Mesodermal cell (in vitro differentiated cells): Measurements from ENCODE around the gene MGST3. TPM values are rescaled to one million over a fixed set of nuclear protein-coding genes. Genes with fewer than 3 reads are reported as not detected.
"Not testable (repeated sequence)": the region's sequence is repeated elsewhere in the genome, so short reads cannot be mapped to it uniquely, and the experiment has no call there.

Experiments
- H3K27ac ChIP-seq: 2 replicates; pipeline ENCODE4 v1.7.0; 2013; ENCODE audit warnings: mild to moderate bottlenecking, low read depth, low read length, moderate library complexity; ENCODE audit not compliant: severe bottlenecking
- H3K36me3 ChIP-seq: 2 replicates; pipeline ENCODE4 v1.7.1; 2013; ENCODE audit warnings: mild to moderate bottlenecking, low read length, moderate library complexity; ENCODE audit not compliant: control insufficient read depth, insufficient read depth
- H3K4me1 ChIP-seq: one replicate; pipeline ENCODE4 v1.7.1; 2013; ENCODE audit warnings: mild to moderate bottlenecking, low read length; ENCODE audit not compliant: insufficient read depth, control insufficient read depth, poor library complexity, severe bottlenecking
- H3K4me3 ChIP-seq: 2 replicates; pipeline ENCODE4 v1.7.0; 2013; ENCODE audit warnings: low read length, control low read depth, mild to moderate bottlenecking; ENCODE audit not compliant: insufficient read depth, poor library complexity, severe bottlenecking; ENCODE audit errors: extremely low read depth
- H3K9me3 ChIP-seq: 2 replicates; pipeline ENCODE4 v1.7.1; 2013; ENCODE audit warnings: mild to moderate bottlenecking, low read length, moderate library complexity; ENCODE audit not compliant: control insufficient read depth
- WGBS, 2 experiments: methylation state at CpG; one replicate each; pipeline ENCODE4 v1.1.5; 2013; ENCODE audit warnings: missing lambda C conversion rate in 2 of 2; ENCODE audit not compliant: insufficient coverage in 2 of 2; 5-methylcytosine and 5-hydroxymethylcytosine counted together
- polyA plus RNA-seq, 2 experiments: library from polyadenylated mRNA; stranded (reverse); fragments of 50-300 nt; gene quantifications; one replicate each; pipeline ENCODE4 v1.2.3, GENCODE V29; 2013

Gene MGST3
- 182 TPM for polyA plus RNA-seq (2013, experiment 1 of 2)
- 173 TPM for polyA plus RNA-seq (2013, experiment 2 of 2)

DNA sequence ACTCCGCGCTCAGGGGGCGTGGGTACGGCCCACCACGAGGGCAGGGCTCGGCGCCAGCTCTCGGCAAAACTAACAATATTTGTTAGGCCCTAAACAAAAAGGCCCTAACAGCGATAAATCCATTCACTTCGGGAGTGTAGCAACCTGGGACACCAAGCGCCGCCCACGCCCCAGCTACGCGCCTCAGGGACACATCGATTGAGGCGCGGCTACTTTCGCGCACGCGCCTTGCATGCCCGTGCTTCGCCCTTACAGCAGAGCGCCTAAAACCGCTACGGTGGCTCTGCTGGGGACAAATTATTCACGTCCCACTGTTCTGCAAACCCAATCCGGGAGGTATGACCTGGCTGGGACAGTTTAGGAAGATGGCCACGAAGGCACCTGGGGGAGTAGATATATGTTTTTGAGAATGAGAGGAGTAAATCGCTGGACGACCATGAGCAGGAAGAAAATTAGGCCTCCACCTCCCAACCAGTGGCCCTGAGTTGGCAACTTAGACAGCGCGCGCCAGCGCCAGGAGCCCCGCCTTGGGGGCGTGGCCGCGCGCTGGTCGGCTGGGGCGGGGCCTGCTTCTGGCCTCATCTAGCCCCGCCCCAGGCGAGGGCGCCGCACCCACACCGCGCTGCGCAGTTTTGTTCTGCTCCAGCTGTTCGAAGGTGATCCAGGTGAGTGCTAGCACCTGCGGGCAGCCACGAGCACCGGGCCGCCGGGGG is at the start of gene MGST3:
Gene MGST3 (plus strand): TSS at position 606 of the 713 bp plus-strand sequence. CDS start 18,614 bp downstream, outside the sequence.
- Histone ChIP-seq H3K4me3 (peak within 1 kb of the TSS; percentile 88), H3K27ac (peak within 1 kb of the TSS; percentile 92), H3K9me3 (no peaks in the 10 kb centered on the region), H3K4me1 (peaks cover 24% of the 10 kb centered on the region), H3K36me3 (peaks cover 10% of the 10 kb centered on the region)
- 0 to 1% methylated on average over 44 to 51 of the region's 56 CpGs for WGBS, 2 experiments

GRCh38 chr1:165581926-165582325 is 49.1 kb upstream of the MGST3 start:
- H3K27ac ChIP-seq: no peak overlapping the region
- H3K4me1 ChIP-seq: no peaks in the 10 kb centered on the region
- no peaks in the 10 kb centered on the region for H3K9me3 ChIP-seq
- no peak overlapping the region for H3K4me3 ChIP-seq
- WGBS, 2 experiments: 93 to 99% methylated on average over 23 to 25 of the region's 25 CpGs
- no peaks in the 10 kb centered on the region for H3K36me3 ChIP-seq

GRCh38 chr1:165586398-165586797 is 44.6 kb upstream of the MGST3 start:
- no peak overlapping the region for H3K4me3 ChIP-seq
- no peaks in the 10 kb centered on the region for H3K4me1 ChIP-seq
- H3K36me3 ChIP-seq: no peaks in the 10 kb centered on the region
- WGBS, 2 experiments: 47 to 83% methylated on average over 2 to 3 of the region's 3 CpGs
- H3K9me3 ChIP-seq: no peaks in the 10 kb centered on the region
- no peak overlapping the region for H3K27ac ChIP-seq

DNA sequence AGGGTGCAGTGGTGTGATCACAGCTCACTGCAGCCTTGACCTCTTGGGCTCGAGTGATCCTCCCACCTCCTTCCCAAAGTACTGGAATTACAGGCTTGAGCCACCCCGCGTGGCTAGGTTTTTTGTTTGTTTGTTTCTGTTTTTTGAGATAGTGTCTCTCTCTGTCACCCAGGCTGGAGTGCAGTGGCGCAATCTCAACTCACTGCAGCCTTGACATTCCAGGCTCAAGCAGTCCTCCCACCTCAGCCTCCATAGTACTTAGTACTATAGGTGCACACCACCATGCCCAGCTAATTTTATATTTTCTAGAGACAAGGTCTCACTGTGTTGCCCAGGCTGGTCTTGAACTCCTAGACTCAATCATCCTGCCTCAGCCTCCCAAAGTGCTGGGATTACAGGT is 39.6 kb upstream of the MGST3 start:
- H3K36me3 ChIP-seq, H3K9me3 ChIP-seq, H3K4me3 ChIP-seq, H3K4me1 ChIP-seq, H3K27ac ChIP-seq: not testable (repeated sequence)
- 83 to 100% methylated on average over 1 of the region's 4 CpGs for WGBS, 2 experiments

GRCh38 chr1:165592945-165593823 is 37.9 kb upstream of the MGST3 start:
- Histone ChIP-seq H3K36me3 (no peaks in the 10 kb centered on the region), H3K4me3 (no peak overlapping the region), H3K9me3 (no peaks in the 10 kb centered on the region), H3K27ac (no peak overlapping the region), H3K4me1 (no peaks in the 10 kb centered on the region)
- WGBS, 2 experiments: 0% methylated on average over 3 of the region's 10 CpGs

- Histone ChIP-seq H3K4me1 (no peaks in the 10 kb centered on the region), H3K36me3 (no peaks in the 10 kb centered on the region), H3K9me3 (no peaks in the 10 kb centered on the region), H3K27ac (no peak overlapping the region), H3K4me3 (no peak overlapping the region)
- no CpG with 5 or more reads among the region's 1 CpG for WGBS, 2 experiments
These were observed 35.6 kb upstream of the MGST3 start for GRCh38 chr1:165595246-165595938.

GRCh38 chr1:165597883-165598675 is 33.0 kb upstream of the MGST3 start:
- H3K9me3 ChIP-seq: no peaks in the 10 kb centered on the region
- peak overlapping the region; percentile 97 for H3K27ac ChIP-seq
- WGBS, 2 experiments: 1% methylated on average over 24 to 29 of the region's 38 CpGs
- H3K4me3 ChIP-seq: peak overlapping the region; percentile 46
- no peaks in the 10 kb centered on the region for H3K4me1 ChIP-seq
- no peaks in the 10 kb centered on the region for H3K36me3 ChIP-seq

GRCh38 chr1:165598676-165599059 is 32.4 kb upstream of the MGST3 start:
- Histone ChIP-seq H3K36me3 (no peaks in the 10 kb centered on the region), H3K4me3 (peak overlapping the region; percentile 46), H3K9me3 (no peaks in the 10 kb centered on the region), H3K27ac (peak overlapping the region; percentile 97), H3K4me1 (no peaks in the 10 kb centered on the region)
- WGBS, 2 experiments: 29 to 71% methylated on average over 2 to 3 of the region's 3 CpGs

- Histone ChIP-seq H3K4me3 (no peak overlapping the region), H3K4me1 (no peaks in the 10 kb centered on the region), H3K9me3 (no peaks in the 10 kb centered on the region), H3K27ac (no peak overlapping the region), H3K36me3 (no peaks in the 10 kb centered on the region)
- 88 to 91% methylated on average over 3 of the region's 4 CpGs for WGBS, 2 experiments
These were observed 30.2 kb upstream of the MGST3 start for GRCh38 chr1:165600793-165601192.

GRCh38 chr1:165603810-165604209 is 27.2 kb upstream of the MGST3 start:
- no peak overlapping the region for H3K27ac ChIP-seq
- WGBS, 2 experiments: 83 to 100% methylated on average over 1 of the region's 2 CpGs
- no peak overlapping the region for H3K4me3 ChIP-seq
- H3K4me1 ChIP-seq: no peaks in the 10 kb centered on the region
- no peaks in the 10 kb centered on the region for H3K36me3 ChIP-seq
- no peaks in the 10 kb centered on the region for H3K9me3 ChIP-seq
